Stimulated activated naive B cell treated with anti-CD40 and anti-IgM and Interleukin-4, amounts not matched to agents 10 μg/mL and 1 μg/mL and 100 μg/mL, for 72 hours (primary cell): Measurements from ENCODE around the gene FBXO9.

Experiments used
- ATAC-seq, 2 donors: fragments of 150-1000 bp; cut with Tn5 transposase; replicated peaks; 2 replicates each; pipeline ENCODE4 v1.10.0; 2021; ENCODE audit warnings: moderate library complexity in 1 of 2
- DNase-seq: peaks from one replicate; pipeline ENCODE4 v3.0.0; 2021
- H3K27ac Mint-ChIP-seq: one replicate; pipeline ENCODE4 v1.8.0; 2022; ENCODE audit warnings: mild to moderate bottlenecking, mixed read lengths
- H3K27me3 Mint-ChIP-seq, 2 donors: one replicate each; pipeline ENCODE4 v1.8.0; 2022; ENCODE audit warnings: mixed read lengths in 2 of 2
- H3K36me3 Mint-ChIP-seq, 2 donors: one replicate each; pipeline ENCODE4 v1.8.0; 2022; ENCODE audit warnings: mixed read lengths in 2 of 2, mild to moderate bottlenecking in 1 of 2
- H3K4me1 Mint-ChIP-seq, 2 donors: one replicate each; pipeline ENCODE4 v1.8.0; 2022; ENCODE audit warnings: mixed read lengths in 2 of 2, mild to moderate bottlenecking in 1 of 2
- H3K4me3 Mint-ChIP-seq, 2 donors: one replicate each; pipeline ENCODE4 v1.8.0; 2022; ENCODE audit warnings: mild to moderate bottlenecking in 2 of 2, mixed read lengths in 2 of 2, moderate library complexity in 1 of 2
- H3K9me3 Mint-ChIP-seq, 2 donors: one replicate each; pipeline ENCODE4 v1.8.0; 2022; ENCODE audit warnings: mixed read lengths in 2 of 2, mild to moderate bottlenecking in 1 of 2

FBXO9 gene

DNA sequence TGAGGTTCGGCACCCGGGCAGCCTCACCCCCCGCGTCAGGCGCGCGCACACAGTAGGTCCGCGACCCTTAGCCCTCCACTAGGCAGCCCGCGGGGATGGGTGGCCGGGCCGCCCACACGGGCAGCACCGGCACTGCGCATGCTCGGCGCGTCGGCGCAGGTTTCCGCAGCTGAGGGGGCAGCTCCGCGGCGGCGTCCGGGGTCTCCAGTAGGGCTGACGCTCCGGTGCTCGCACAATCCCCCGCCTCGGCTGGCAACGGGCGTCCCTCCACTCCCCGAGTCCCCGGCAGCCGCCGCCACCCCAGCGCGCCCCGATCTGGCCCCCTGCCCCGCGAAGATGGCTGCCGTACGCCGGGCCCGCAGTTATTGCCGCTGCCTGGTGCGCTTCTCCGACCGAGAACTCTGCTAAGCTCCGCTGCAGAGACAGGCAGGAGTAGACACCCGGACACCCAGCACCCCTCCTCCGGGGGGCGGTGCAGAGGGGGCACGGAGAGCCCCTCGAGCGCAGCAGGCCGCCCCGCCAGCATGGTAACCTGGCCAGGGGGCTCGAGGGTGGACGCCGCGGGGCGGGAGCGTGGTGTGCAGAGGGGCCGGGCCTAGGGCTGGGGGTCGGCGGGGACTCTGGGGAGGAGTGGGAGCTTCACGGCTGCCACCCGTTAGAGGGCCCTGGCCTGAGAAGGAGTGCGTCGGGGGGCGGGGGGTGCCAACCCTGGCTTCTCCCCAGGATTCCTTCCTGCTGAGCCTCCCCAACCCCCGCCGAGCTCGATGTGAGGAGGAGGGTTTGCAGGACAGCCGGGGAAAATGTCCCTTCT is at the start of gene FBXO9:
TSS of gene FBXO9 (plus strand) at position 139 of the 811 bp plus-strand sequence. CDS start at position 525, 386 bp downstream.
- Mint-ChIP-seq H3K27me3 (no peaks in the 10 kb centered on the region), H3K9me3 (no peaks in the 10 kb centered on the region), H3K4me1 (peaks cover 15 to 44% of the 10 kb centered on the region in 2 donors), H3K4me3 (peak within 1 kb of the TSS; percentile 97 to 98), H3K27ac (peak within 1 kb of the TSS; percentile 95), H3K36me3 (peaks cover 0 to 3% of the 10 kb centered on the region in 2 donors)
- peak; percentile 60 to 63 for ATAC-seq
- DNase-seq: peak; percentile 74

DNA sequence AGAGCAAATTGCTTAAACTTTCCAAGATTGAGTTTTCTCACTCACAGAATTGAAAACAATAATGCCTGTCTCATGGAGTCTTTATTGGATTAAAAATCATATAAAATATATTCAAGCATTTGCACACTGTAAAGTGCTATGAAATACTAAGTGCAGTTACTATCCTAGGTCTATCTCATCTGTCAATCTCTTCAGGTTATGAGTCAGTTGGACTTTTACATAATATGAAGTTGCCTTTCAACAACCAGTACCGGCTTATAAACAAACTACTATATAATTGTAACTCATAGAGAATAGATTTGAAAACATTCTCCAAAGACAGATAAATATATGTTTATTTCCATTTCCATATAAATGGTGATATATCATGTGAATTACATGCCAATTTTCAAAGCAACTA is 49.7 kb upstream of the FBXO9 start:
- Mint-ChIP-seq H3K27ac (no peak overlapping the region), H3K4me3 (no peak overlapping the region), H3K36me3 (peaks cover 15 to 33% of the 10 kb centered on the region in 2 donors), H3K9me3 (no peaks in the 10 kb centered on the region), H3K4me1 (no peaks in the 10 kb centered on the region), H3K27me3 (no peaks in the 10 kb centered on the region)
- ATAC-seq (no peak), DNase-seq (no peak)

DNA sequence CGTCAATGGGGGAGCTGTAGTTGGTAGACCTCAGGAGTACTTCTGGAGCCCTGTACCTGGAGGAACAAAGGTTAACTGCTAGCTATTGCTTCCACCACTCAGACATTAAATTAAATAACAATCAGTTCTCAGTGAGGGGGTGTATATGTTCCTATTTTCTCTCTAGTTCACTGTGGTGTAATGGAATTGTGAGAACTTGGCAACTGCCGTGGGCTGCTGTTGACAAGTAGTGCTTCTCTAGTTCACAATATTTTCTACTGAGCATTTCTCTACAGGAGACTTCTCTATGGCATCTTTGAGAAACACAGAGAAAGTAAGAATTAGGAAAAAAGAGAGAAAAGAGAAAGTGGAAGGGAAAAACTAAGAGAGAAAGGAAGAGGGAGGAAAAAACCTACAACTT is 46.8 kb upstream of the FBXO9 start:
- Mint-ChIP-seq H3K36me3 (peaks cover 17 to 26% of the 10 kb centered on the region in 2 donors), H3K4me3 (no peak overlapping the region), H3K27me3 (no peaks in the 10 kb centered on the region), H3K27ac (no peak overlapping the region), H3K9me3 (no peaks in the 10 kb centered on the region), H3K4me1 (peaks cover 0 to 2% of the 10 kb centered on the region in 2 donors)
- no peak for DNase-seq
- ATAC-seq: no peak

DNA sequence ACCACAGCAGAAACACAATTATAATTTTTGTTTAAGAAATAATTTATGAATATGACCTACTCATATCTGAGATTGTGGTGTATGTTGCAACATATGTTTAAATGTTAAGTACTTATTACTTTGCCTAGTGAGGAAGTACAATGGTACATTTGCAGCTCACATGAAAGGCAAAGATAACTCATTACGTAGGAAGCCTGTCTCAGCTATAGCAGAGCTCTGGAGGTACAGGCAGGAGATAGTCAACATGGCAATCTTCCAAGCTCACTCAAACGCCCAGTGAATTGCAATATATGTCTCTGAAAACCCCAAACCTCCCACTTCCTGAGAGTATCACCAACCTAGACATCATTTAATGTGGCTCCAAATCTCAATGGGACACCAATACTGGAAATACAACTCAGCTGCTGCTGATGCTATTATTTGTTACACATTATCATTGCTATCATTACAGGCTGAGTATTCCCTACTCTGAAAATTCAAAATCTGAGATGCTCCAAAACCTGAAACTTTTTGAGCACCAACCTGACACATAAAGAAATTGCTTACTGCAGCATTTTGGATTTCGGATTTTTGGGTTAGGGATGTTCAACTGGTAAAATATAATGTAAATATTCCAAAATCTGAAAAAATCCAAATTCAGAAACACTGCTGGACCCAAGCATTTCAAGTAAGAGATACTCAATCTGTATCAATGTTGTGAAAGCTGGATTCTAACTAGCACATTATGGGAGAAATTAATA is 45.0 kb upstream of the FBXO9 start:
- Mint-ChIP-seq H3K27ac (no peak overlapping the region), H3K27me3 (no peaks in the 10 kb centered on the region), H3K9me3 (no peaks in the 10 kb centered on the region), H3K4me3 (no peak overlapping the region), H3K36me3 (peaks cover 14 to 20% of the 10 kb centered on the region in 2 donors), H3K4me1 (peaks cover 0 to 2% of the 10 kb centered on the region in 2 donors)
- DNase-seq (no peak), ATAC-seq (no peak)

DNA sequence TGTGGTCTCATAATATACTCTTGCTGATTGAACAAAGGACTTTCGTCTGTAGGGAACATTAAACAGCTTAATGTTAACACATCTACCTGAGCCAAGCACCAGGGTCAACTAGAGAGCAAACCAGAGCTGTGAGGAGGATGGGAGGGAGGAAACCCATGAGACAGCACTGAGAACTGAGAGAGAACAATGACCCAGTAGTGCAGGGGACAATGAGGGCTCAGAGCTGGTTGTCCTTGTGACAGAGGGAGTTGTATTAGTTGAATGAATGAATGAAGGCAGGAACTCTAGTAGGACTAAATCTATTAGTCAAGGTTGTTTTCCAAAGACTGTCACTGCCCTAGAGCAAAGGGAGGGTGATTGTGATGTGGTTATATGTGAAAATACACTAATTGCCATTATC is 41.9 kb upstream of the FBXO9 start:
- ATAC-seq: no peak
- H3K4me3 Mint-ChIP-seq: no peak overlapping the region
- no peak for DNase-seq
- H3K36me3 Mint-ChIP-seq: peaks cover 9 to 16% of the 10 kb centered on the region in 2 donors
- no peaks in the 10 kb centered on the region for H3K27me3 Mint-ChIP-seq
- no peak overlapping the region for H3K27ac Mint-ChIP-seq
- H3K4me1 Mint-ChIP-seq: peaks cover 0 to 2% of the 10 kb centered on the region in 2 donors
- H3K9me3 Mint-ChIP-seq: no peaks in the 10 kb centered on the region

DNA sequence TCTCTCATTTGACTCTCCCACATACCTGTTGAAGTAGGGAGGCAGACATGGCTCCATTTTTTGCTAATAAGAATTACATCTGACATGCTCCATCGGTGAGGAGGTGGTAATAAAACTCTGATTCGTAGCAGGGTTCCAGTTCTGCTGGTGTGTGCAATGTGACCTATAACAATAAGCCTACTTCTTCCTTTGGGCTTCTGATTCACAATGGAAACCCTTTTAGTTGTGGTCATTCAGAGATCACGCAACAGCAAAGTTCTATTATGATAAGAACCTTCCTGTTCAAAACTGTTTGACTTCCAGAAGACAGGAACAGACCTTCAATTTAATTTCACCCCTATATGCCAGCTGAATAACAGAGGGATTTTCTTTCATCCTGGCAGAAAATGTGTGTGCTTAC is 38.7 kb upstream of the FBXO9 start:
- Mint-ChIP-seq H3K36me3 (peaks cover 10 to 18% of the 10 kb centered on the region in 2 donors), H3K27me3 (no peaks in the 10 kb centered on the region), H3K27ac (no peak overlapping the region), H3K4me1 (peaks cover 0 to 2% of the 10 kb centered on the region in 2 donors), H3K4me3 (no peak overlapping the region), H3K9me3 (no peaks in the 10 kb centered on the region)
- no peak for DNase-seq
- ATAC-seq: no peak

DNA sequence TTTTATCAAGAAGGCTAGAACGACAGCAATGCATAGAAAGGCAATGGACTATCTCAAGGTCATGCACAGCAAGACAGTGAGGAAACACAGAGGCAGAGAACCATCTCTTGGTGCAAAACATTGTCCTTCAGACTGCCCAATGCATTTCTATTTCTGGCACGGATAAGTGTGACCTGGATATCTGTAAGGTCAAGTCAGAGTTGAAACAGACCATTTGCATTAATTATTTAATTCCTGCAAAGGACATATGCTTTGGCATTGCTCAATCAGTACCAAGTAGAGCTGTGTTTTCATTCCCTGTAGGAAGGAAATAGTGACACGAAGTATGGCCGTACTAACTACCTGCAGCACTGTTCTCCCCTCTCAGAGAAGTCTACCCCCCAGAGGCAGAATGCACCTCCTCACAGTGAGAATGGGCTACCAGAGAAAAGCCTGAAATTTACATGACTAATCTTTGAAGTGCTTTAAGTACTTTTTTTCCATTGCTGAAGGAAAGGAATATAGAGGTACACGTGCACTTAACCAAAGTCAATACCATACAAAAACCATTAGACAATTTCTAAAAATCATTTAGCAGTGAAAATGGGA is 38.0 kb upstream of the FBXO9 start:
- no peak for ATAC-seq
- Mint-ChIP-seq H3K4me3 (no peak overlapping the region), H3K9me3 (no peaks in the 10 kb centered on the region), H3K27me3 (no peaks in the 10 kb centered on the region), H3K36me3 (peaks cover 10 to 18% of the 10 kb centered on the region in 2 donors), H3K4me1 (peaks cover 0 to 2% of the 10 kb centered on the region in 2 donors), H3K27ac (no peak overlapping the region)
- DNase-seq: no peak

DNA sequence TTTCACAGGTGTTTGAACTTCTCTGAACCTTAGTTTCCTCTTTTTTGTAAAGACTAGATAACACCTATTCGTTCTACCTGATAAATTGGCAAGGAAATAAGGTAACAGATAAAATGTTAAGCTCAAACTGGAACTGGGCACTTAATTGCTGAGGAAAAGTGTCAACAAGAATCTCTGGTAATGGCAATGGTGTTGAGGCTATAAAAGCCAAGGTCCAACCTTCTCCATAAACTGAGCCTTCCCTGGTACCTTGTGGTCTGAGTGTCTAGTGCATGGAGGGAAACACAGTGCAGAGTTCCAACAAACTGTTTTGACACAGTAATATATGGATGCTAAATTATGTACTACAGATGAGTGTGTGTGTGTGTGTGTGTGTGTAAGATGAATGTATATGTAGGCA is 36.7 kb upstream of the FBXO9 start:
- no peak overlapping the region for H3K4me3 Mint-ChIP-seq
- H3K4me1 Mint-ChIP-seq: no peaks in the 10 kb centered on the region
- peaks cover 18% of the 10 kb centered on the region in 2 donors for H3K36me3 Mint-ChIP-seq
- DNase-seq (no peak), ATAC-seq (no peak)
- H3K27ac Mint-ChIP-seq: no peak overlapping the region
- no peaks in the 10 kb centered on the region for H3K27me3 Mint-ChIP-seq
- no peaks in the 10 kb centered on the region for H3K9me3 Mint-ChIP-seq

DNA sequence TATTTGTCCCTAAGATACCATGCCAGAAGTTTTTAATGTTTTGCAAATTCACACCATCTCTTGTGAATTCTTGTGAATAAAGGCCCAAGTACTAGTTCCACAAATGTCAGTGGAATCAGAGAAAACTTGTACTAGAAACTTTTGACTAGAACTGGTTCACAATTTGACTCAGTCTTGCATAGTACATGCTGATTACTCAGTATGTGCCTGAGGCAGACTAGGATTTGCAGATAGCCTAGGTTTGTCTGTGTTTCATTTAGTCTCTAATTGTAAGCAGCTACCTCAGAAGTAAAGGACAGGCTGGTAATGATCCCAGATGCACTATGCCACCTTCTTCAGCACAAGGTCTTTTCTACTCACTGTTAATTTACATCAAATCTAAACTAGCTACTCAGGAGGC is 35.9 kb upstream of the FBXO9 start:
- no peak for DNase-seq
- Mint-ChIP-seq H3K27me3 (no peaks in the 10 kb centered on the region), H3K9me3 (no peaks in the 10 kb centered on the region), H3K27ac (no peak overlapping the region), H3K4me3 (no peak overlapping the region), H3K4me1 (no peaks in the 10 kb centered on the region), H3K36me3 (peaks cover 18% of the 10 kb centered on the region in 2 donors)
- no peak for ATAC-seq

DNA sequence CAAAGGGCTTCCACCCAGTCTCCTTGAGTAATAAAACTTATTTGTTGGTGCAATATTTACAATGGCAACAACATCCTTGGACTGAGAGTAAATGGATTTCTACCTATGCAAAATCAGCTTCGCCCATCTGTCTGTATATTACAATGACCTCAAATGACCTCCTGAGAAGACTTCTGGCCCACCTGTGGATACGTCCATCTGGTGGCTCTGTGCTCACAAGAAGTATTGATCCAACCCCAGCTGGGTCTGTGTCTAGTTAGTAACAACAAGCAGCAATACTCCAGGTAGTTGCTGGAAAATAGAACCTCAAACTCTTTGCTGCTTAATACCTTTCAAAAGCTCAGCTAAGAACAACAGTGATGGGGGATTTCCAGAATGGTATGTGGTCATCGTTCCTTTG is 35.4 kb upstream of the FBXO9 start:
- Mint-ChIP-seq H3K27ac (no peak overlapping the region), H3K4me3 (no peak overlapping the region), H3K36me3 (peaks cover 20% of the 10 kb centered on the region in 2 donors), H3K4me1 (no peaks in the 10 kb centered on the region), H3K27me3 (no peaks in the 10 kb centered on the region), H3K9me3 (no peaks in the 10 kb centered on the region)
- DNase-seq (no peak), ATAC-seq (no peak)

DNA sequence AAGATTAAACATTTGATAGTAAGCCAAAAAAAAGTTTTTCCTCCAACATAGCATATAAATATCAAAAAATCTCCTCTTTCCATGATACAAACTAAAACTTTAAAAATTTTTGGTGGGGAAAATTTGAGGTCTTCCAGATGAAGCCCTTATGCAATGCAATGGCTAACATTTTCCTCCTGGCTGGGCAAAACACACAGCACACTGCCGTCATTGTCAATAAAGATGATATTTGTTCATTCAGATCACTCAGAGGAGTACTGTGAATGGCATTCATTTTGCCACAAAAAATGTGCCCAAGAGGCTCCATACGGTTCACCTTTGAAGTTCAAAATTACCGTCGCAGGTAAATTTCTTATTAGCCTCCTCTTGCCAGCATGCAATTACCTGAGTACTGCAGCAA is 33.9 kb upstream of the FBXO9 start:
- Mint-ChIP-seq H3K27me3 (no peaks in the 10 kb centered on the region), H3K9me3 (no peaks in the 10 kb centered on the region), H3K4me1 (no peaks in the 10 kb centered on the region), H3K36me3 (peaks cover 26% of the 10 kb centered on the region in 2 donors), H3K27ac (no peak overlapping the region), H3K4me3 (no peak overlapping the region)
- ATAC-seq: no peak
- DNase-seq: no peak

DNA sequence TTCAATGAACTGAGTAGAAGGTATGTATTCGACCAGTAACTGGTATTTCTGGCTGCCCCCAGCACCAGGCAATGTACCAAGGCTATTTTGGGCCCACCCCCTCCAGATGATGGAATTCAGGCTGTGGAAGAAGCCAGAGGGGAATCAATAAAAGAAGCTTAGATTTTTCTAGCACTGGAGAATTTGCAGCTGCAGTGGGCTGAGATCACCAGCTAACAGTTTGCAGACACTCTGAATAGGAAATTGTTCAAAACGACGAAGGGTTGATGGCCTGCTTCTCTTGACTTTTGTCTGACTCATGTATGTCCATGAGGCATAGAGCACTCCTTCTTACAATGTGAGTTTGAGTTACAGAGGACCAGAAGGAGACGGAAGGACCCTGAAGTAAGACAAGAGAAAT is 32.4 kb upstream of the FBXO9 start:
- H3K4me1 Mint-ChIP-seq: no peaks in the 10 kb centered on the region
- H3K27ac Mint-ChIP-seq: no peak overlapping the region
- peaks cover 25 to 28% of the 10 kb centered on the region in 2 donors for H3K36me3 Mint-ChIP-seq
- H3K4me3 Mint-ChIP-seq: no peak overlapping the region
- no peaks in the 10 kb centered on the region for H3K9me3 Mint-ChIP-seq
- H3K27me3 Mint-ChIP-seq: no peaks in the 10 kb centered on the region
- no peak for DNase-seq
- no peak for ATAC-seq

DNA sequence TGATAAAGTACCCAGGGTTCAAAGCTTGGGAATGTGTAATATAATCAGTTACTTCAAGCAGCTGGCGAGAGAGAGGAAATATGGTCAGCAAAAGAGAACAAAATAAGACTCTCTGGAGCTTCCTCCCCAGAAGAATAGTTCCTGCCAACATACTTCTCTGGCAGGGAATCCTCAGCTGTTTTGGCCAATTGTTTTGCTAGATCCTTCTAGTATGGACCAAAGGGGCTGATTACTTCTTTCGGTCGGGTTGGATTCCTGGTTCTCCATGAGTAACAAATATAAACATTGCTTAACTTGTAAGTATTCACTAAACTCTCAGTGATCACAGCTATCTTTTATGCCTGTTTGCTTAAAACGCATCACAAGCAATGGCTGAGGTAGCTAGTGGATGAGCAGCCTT is 31.4 kb upstream of the FBXO9 start:
- Mint-ChIP-seq H3K4me3 (no peak overlapping the region), H3K9me3 (no peaks in the 10 kb centered on the region), H3K4me1 (no peaks in the 10 kb centered on the region), H3K27ac (no peak overlapping the region), H3K36me3 (peaks cover 24 to 25% of the 10 kb centered on the region in 2 donors), H3K27me3 (no peaks in the 10 kb centered on the region)
- no peak for ATAC-seq
- no peak for DNase-seq

DNA sequence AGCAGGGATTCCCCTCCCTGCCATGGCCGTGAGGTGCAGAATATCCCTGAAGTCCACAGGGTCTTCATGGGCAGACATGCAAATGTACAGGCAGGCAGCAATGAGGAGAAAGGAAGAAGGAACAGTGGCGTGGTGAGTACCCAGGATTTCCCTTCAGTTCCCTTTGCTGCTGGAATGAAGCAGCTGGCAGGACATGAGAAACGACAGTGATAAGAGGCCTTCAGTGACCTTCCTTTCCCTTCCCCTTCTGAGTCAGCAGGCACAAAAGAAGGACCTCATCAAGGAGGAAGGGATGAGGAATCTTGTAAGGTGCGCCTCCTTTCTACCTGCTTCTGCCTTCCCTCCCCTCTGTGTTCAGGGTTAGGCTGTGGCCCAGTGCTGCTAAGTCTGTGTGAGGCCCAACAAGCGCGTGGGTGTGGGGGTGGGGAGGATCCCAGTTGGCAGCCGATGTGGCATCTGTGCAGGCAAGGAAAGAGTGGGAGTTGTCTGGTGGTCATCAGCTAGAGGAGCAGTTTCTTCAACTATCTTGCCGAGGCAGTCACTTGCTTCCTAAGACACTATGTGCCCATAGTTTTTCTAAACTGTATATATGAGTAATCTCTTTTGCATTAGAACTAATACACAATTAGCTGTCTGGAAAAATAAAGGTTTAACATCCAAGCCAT is 29.5 kb upstream of the FBXO9 start:
- Mint-ChIP-seq H3K27me3 (no peaks in the 10 kb centered on the region), H3K36me3 (peaks cover 34 to 37% of the 10 kb centered on the region in 2 donors), H3K4me3 (no peak overlapping the region), H3K9me3 (no peaks in the 10 kb centered on the region), H3K4me1 (no peaks in the 10 kb centered on the region), H3K27ac (no peak overlapping the region)
- no peak for ATAC-seq
- no peak for DNase-seq
